NT2/D1 (cell line): Measurements from ENCODE around the gene PADI2.
A peak's percentile ranks its signal among the peaks of the same experiment; 100 is the strongest.

ENCODE experiments used
- DNase-seq: peaks from one replicate; pipeline ENCODE4 v3.0.0-alpha.2; 2011; ENCODE audit warnings: low read depth, low spot score
- H3K27me3 ChIP-seq: 2 replicates; pipeline ENCODE4 v1.6.0; 2011; ENCODE audit warnings: mild to moderate bottlenecking; ENCODE audit not compliant: insufficient read length, insufficient read depth
- H3K36me3 ChIP-seq: 2 replicates; pipeline ENCODE4 v1.6.1; 2011; ENCODE audit warnings: mild to moderate bottlenecking, low read length, mixed read lengths; ENCODE audit not compliant: insufficient read depth, insufficient read length
- H3K4me1 ChIP-seq: 2 replicates; pipeline ENCODE4 v1.5.1; 2011; ENCODE audit not compliant: insufficient read depth, insufficient read length
- H3K4me3 ChIP-seq: 2 replicates; pipeline ENCODE4 v1.5.1; 2011; ENCODE audit warnings: low read depth; ENCODE audit not compliant: insufficient read length
- H3K9ac ChIP-seq: 2 replicates; pipeline ENCODE4 v1.6.0; 2011; ENCODE audit warnings: low read depth; ENCODE audit not compliant: insufficient read length
- H3K9me3 ChIP-seq: 2 replicates; pipeline ENCODE4 v1.5.1; 2011; ENCODE audit warnings: mild to moderate bottlenecking, low read length; ENCODE audit not compliant: insufficient read depth
- SUZ12 ChIP-seq: IDR thresholded peaks from 2 replicates; pipeline ENCODE4 v1.6.1; 2011; ENCODE audit not compliant: insufficient read length, insufficient read depth; ENCODE audit errors: extremely low read depth
- YY1 ChIP-seq: IDR thresholded peaks from 2 replicates; pipeline ENCODE4 v1.6.1; 2011; ENCODE audit not compliant: insufficient read length, insufficient read depth
- ZNF274 ChIP-seq: IDR thresholded peaks from 2 replicates; pipeline ENCODE4 v1.6.1; 2011; ENCODE audit warnings: mild to moderate bottlenecking, low read depth, low read length

PADI2 gene

DNA sequence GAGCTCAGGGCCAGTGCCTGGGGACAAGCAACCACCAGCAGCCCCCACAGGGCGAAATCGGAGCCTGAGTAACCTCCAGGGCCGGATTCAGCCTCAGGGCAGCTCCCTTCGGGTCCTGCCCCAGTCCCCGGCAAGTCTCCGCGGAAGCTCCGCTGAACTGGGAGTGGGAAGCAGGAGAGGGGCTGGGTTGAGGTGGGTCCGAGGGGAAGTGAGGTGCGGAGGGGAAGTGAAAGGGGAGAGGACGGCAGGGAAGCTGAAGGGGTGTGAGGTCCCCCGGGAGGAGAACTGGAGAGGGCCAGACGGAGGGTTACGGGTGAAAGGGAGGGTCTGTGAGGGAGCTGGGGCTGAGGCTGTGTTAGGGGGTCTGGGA lies 560 bp downstream of the PADI2 start:
- peak overlapping the region; percentile 71 for H3K4me3 ChIP-seq
- no peak for TF ChIP-seq SUZ12
- peaks cover 12% of the 10 kb centered on the region for H3K4me1 ChIP-seq
- DNase-seq, result no peak
- no peaks in the 10 kb centered on the region for H3K9me3 ChIP-seq
- peak overlapping the region; percentile 79 for H3K9ac ChIP-seq
- no peaks in the 10 kb centered on the region for H3K36me3 ChIP-seq
- H3K27me3 ChIP-seq, result peaks cover 20% of the 10 kb centered on the region

DNA sequence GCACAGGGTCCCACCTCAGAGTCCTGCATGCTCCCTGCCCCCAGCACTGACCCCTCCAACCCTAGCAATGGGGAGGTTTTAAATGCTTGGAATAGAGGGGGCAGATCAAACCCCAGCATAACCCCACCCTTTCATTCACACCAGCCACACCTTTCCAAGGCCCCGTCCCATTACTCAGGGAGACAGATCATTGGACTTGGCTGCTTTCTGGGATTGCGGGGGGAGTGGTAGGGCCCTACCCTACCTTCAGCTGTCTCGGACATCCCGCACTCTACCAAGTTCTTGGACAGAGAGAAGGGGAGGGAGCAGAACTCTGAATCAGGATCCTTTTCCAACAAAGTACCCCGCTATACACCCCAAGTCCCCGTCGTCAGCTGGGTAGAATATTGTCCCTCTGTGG lies 983 bp downstream of the PADI2 start:
- peaks cover 12% of the 10 kb centered on the region for H3K4me1 ChIP-seq
- peak overlapping the region; percentile 71 for H3K4me3 ChIP-seq
- H3K27me3 ChIP-seq, result peaks cover 20% of the 10 kb centered on the region
- TF ChIP-seq ZNF274, result no peak
- no peak for TF ChIP-seq YY1
- no peak for TF ChIP-seq SUZ12
- H3K36me3 ChIP-seq, result no peaks in the 10 kb centered on the region
- DNase-seq, result no peak
- peak overlapping the region; percentile 79 for H3K9ac ChIP-seq
- H3K9me3 ChIP-seq, result no peaks in the 10 kb centered on the region

DNA sequence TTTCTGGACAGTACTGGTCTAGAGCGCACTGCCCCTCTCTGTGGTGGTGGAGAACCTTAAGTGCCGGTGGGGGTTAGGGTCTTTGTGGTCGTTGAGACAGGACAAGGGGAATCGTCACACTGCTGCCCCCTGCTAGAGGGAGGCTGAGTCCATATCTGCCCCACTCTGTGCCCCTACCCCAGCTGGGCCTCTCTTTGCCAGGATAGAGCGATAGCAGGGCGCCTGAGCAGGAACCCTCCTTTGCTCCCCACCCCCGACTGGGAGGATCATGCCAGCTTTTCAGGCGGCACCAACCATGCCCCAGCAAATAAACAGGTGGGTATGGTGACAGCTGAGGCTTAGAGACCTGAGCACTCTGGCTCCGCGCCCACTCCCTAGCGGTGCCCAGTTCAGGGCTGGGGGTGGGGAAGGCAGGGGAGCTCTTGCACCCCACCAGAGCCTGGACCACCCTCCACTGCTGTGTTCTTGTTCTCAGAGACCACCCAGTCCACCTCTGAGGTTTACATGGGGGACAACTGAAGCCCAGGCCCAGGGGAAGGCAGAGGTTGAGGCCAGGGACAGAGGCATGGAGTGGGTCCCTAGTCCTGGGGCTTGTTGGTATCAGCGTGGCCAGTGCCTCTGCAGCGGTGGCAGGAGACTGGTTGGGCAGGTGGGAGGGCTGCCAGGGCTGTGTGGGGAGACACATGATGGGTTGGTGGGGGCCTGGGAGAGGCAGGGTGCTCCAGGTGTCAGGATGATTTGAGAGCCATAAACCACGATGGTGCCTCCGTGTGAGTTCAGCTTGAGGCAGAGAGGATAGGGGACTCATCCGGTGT lies 1.6 kb downstream of the PADI2 start:
- Histone ChIP-seq H3K9ac (no peak overlapping the region), H3K4me3 (no peak overlapping the region), H3K27me3 (peaks cover 20% of the 10 kb centered on the region), H3K36me3 (no peaks in the 10 kb centered on the region), H3K9me3 (no peaks in the 10 kb centered on the region), H3K4me1 (peaks cover 12% of the 10 kb centered on the region)
- TF ChIP-seq SUZ12 (no peak), ZNF274 (no peak), YY1 (no peak)
- DNase-seq, result no peak

DNA sequence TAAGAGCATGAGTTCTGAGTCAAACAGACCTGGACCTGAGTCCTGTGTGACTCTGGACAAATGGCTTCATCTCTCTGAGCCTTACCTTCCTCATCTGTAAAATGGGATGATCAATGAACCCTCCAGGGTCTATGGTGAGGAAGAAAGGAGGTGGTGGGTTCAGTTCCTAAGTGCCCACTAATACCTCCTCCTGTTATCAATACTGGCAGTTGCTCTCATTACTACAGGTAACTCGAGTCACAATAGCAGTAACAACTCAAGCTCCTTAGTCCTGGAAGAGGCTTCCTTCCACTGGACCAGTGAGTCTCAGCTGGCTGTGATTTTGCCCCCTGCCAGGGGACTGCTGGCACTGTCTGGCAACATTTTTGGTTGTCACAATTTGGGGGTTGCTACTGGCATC lies 2.6 kb downstream of the PADI2 start:
- peaks cover 20% of the 10 kb centered on the region for H3K27me3 ChIP-seq
- DNase-seq, result no peak
- TF ChIP-seq ZNF274 (no peak), SUZ12 (no peak), YY1 (no peak)
- H3K4me3 ChIP-seq, result no peak overlapping the region
- no peaks in the 10 kb centered on the region for H3K36me3 ChIP-seq
- H3K9me3 ChIP-seq, result no peaks in the 10 kb centered on the region
- no peak overlapping the region for H3K9ac ChIP-seq
- H3K4me1 ChIP-seq, result peaks cover 16% of the 10 kb centered on the region

DNA sequence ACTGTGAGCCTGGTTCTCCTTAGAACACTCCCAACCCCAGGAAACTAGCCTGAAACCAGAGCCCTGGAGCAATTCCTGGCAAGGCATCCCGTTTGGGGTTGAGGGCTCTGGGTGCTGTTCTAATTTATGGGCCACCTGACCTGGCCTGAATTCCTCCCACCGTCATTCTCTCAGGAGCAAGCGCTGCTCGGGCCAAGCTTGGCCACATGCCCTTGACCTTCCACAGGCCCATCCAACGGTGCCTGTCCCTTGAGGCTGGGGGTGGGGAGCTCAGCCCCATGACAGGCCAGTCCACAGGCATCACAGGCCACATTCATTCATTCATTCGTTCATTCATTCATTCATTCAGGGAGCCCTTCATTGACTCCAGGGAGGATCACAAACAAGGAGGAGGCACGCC lies 5.3 kb downstream of the PADI2 start:
- Histone ChIP-seq H3K4me3 (no peak overlapping the region), H3K4me1 (peaks cover 11% of the 10 kb centered on the region), H3K27me3 (peaks cover 17% of the 10 kb centered on the region), H3K36me3 (no peaks in the 10 kb centered on the region), H3K9ac (no peak overlapping the region), H3K9me3 (no peaks in the 10 kb centered on the region)
- DNase-seq, result no peak
- TF ChIP-seq ZNF274 (no peak), SUZ12 (no peak), YY1 (no peak)

DNA sequence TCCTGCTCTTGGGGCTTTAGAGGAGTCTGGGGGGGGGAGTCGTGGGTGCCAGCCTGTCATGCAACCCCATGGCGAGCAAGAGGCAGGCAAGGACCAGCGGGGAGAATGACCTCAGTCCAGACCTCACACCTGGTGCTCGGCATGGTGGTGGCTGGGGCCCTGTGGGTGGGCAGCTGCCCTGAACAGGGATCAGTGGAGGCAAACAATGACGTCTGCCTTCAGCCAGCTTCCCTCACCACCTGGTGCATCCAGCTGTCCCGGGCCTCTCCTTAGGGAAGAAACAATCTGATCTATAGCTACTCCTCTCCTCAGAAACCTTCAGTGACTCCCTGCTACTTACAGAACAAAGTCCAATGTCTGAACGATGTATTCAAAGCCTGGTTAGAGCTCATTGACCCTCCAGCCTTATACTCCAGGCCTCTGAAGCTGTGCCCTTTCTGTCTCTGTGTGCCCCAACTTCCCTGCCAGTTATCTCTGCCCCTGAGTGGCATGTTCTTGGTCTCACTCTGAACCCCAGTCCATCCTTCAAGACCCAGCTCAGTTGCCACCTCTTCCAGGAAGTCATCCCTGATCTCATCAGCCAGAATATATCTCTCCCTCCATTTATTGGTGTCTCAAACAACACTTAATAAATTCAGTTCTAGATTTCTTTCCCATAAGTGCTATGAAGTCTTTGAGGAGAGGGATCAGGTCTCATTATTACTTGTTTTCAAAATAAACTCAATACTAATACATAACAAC lies 6.6 kb downstream of the PADI2 start:
- TF ChIP-seq SUZ12, result no peak
- TF ChIP-seq YY1, result no peak
- TF ChIP-seq ZNF274, result no peak
- Histone ChIP-seq H3K27me3 (peaks cover 4% of the 10 kb centered on the region), H3K4me3 (no peak overlapping the region), H3K4me1 (peaks cover 7% of the 10 kb centered on the region), H3K9me3 (no peaks in the 10 kb centered on the region), H3K9ac (no peak overlapping the region), H3K36me3 (no peaks in the 10 kb centered on the region)
- DNase-seq, result no peak

DNA sequence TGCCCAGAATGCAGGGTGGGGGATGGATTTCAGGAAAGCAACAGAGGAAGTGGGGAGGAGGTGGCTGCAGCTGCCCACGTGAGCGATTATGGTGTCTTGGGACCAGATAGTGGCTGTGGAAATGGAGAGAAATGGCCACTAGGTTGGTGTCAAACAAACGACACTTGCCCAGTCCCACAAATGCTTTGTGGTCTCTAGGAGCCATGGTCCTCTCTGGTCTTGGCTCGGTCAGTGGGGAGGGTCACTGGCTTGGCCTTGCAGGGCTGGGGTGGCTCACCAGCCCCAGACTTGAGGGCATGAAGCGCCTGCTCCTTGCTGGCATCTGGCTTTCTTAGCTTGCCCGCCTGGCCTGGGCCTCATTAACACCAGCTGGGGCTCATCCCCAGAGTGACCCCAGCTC lies 7.2 kb downstream of the PADI2 start:
- no peak overlapping the region for H3K4me3 ChIP-seq
- DNase-seq, result no peak
- no peaks in the 10 kb centered on the region for H3K36me3 ChIP-seq
- H3K27me3 ChIP-seq, result no peaks in the 10 kb centered on the region
- H3K9me3 ChIP-seq, result no peaks in the 10 kb centered on the region
- no peak overlapping the region for H3K9ac ChIP-seq
- H3K4me1 ChIP-seq, result peaks cover 4% of the 10 kb centered on the region
- no peak for TF ChIP-seq YY1
- TF ChIP-seq ZNF274, result no peak
- no peak for TF ChIP-seq SUZ12
